Subcutaneous abdominal adipose tissue (tissue), 5 donors: ENCODE results near the gene PEX19.
A peak's percentile ranks its signal among the peaks of the same experiment; 100 is the strongest.

Experiments
- H3K27ac ChIP-seq: one replicate; pipeline ENCODE4 v1.7.0; 2013; ENCODE audit warnings: low read depth, mild to moderate bottlenecking, inconsistent platforms, low read length, moderate library complexity
- H3K27me3 ChIP-seq, 5 donors: one replicate each; pipeline ENCODE4 v1.7.0; 2013; ENCODE audit warnings: low read length in 5 of 5, inconsistent platforms in 1 of 5; ENCODE audit not compliant: control insufficient read depth in 5 of 5, insufficient read depth in 4 of 5
- H3K36me3 ChIP-seq, 5 donors: one replicate each; pipeline ENCODE4 v1.7.0; 2013; ENCODE audit warnings: low read length in 5 of 5; ENCODE audit not compliant: control insufficient read depth in 5 of 5, insufficient read depth in 5 of 5
- H3K4me1 ChIP-seq, 5 donors: one replicate each; pipeline ENCODE4 v1.7.0; 2013; ENCODE audit warnings: low read length in 5 of 5, mild to moderate bottlenecking in 3 of 5, moderate library complexity in 1 of 5; ENCODE audit not compliant: control insufficient read depth in 5 of 5, insufficient read depth in 5 of 5
- H3K4me3 ChIP-seq, 5 donors: one replicate each; pipeline ENCODE4 v1.7.0; 2013; ENCODE audit warnings: low read length in 5 of 5, low read depth in 1 of 5
- H3K9ac ChIP-seq, 5 donors: one replicate each; pipeline ENCODE4 v1.7.0; 2013; ENCODE audit warnings: low read length in 5 of 5, mild to moderate bottlenecking in 4 of 5, moderate library complexity in 3 of 5
- H3K9me3 ChIP-seq, 5 donors: one replicate each; pipeline ENCODE4 v1.7.0; 2013; ENCODE audit warnings: low read length in 5 of 5; ENCODE audit not compliant: control insufficient read depth in 5 of 5
- donor health status: healthy.
- donor health status: healthy.
- donor health status: healthy.
- donor health status: healthy.
- donor health status: healthy.

Gene PEX19, protein sequence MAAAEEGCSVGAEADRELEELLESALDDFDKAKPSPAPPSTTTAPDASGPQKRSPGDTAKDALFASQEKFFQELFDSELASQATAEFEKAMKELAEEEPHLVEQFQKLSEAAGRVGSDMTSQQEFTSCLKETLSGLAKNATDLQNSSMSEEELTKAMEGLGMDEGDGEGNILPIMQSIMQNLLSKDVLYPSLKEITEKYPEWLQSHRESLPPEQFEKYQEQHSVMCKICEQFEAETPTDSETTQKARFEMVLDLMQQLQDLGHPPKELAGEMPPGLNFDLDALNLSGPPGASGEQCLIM

DNA sequence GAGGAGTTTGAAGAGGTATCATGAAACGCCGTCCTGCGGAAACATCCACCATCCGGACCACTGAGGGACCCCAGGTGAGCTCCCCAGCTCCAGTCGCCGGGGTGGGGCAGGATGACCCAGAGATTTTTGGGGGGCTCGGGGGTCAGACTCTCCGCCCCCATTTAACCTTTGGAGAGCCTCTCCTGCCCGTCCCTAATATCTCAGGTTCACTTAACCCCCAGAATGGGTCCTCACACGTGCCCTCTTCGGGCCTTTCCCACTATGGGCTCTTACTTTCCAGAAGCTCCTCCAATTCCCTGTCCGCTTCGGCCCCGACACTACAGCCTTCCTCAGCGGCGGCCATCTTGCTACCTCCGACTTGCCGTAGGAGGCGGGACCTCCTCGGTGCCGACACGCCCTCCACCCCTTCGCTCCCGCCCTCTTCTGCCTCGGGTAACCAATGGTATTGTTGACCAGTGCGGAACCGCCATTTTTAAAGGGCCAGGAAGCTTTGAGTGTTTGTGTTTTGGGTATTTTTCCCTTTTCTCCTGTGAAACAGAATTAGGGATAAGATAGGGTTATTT is at the start of gene PEX19:
Gene PEX19, minus strand, starts transcription at position 352 of the 563 bp plus-strand sequence. Its CDS starts 9 bp downstream, at position 343.
- peaks cover 7 to 68% (median 55%) of the 10 kb centered on the region in 5 donors for H3K4me1 ChIP-seq
- peaks cover 18 to 47% (median 36%) of the 10 kb centered on the region in 5 donors for H3K36me3 ChIP-seq
- H3K9me3 ChIP-seq = no peaks in the 10 kb centered on the region
- no peaks in the 10 kb centered on the region for H3K27me3 ChIP-seq
- H3K9ac ChIP-seq = peak within 1 kb of the TSS; percentile 98 to 100 (median 99)
- peak within 1 kb of the TSS; percentile 99 for H3K27ac ChIP-seq
- H3K4me3 ChIP-seq = peak within 1 kb of the TSS; percentile 83 to 99 (median 96)

DNA sequence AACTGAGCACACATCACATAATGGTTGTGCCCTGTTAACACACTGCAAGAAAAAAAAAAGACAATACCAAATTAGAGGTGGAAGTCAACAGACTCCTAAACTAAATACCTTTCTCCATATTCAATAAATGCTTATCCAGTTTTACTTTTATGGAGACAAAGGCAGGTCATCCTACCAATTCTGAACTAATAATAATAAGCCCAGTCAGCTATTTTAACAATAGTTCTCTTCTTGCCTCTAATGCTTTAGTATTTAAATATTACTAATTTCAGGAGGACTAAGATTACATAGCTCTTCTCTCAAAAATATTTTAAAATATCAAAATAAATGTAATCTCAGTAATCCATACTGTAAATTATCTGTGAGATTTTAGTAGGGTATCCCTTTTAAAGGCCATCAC is 47.6 kb upstream of the PEX19 start:
- Histone ChIP-seq H3K4me3 (no peak overlapping the region), H3K9ac (no peak overlapping the region), H3K27me3 (no peaks in the 10 kb centered on the region), H3K36me3 (peaks cover 49 to 94% (median 69%) of the 10 kb centered on the region in 5 donors), H3K27ac (no peak overlapping the region), H3K9me3 (no peaks in the 10 kb centered on the region), H3K4me1 (no peaks in the 10 kb centered on the region)

DNA sequence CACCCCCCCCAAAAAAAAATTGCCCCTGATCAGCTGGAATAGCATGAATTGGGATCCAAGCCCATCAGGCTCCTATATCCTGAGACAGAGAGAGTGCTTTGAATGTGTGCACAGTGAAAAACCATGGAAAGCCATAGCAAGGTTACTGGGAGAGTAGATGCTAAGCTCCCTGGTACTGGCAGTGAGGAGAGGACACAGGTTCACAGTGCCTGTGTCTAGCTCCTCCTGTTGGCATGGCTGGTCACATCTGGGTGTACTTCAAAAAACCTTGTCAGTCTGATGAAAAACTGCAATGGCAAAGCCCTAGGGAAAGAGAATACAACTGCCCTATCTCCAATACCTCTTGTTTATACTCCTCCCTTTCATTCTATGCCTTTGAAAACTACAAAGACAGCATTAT is 45.2 kb upstream of the PEX19 start:
- Histone ChIP-seq H3K9ac (no peak overlapping the region), H3K27me3 (no peaks in the 10 kb centered on the region), H3K27ac (no peak overlapping the region), H3K36me3 (peaks cover 64 to 98% (median 81%) of the 10 kb centered on the region in 5 donors), H3K4me3 (no peak overlapping the region), H3K4me1 (no peaks in the 10 kb centered on the region), H3K9me3 (no peaks in the 10 kb centered on the region)

DNA sequence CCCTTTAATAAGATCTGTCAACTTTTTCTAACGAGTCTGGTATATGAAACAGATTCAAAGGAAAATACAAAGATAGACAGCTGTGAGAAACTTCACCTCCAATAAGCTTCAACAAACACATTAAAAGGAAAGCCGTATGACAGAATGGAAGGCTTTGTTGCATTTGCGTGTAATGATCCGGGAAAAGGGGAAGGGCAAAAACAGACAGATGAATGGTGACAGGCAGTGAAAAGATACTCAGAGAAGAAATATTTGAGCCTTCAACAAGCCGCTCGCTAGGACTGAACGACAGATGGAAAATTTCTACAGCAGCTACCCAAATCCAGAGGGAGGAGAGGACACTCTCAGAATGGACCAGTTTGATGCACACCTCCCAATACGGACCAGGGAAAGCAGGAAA is 43.3 kb upstream of the PEX19 start:
- no peaks in the 10 kb centered on the region for H3K4me1 ChIP-seq
- H3K27ac ChIP-seq = no peak overlapping the region
- H3K9me3 ChIP-seq = no peaks in the 10 kb centered on the region
- no peak overlapping the region for H3K4me3 ChIP-seq
- no peak overlapping the region for H3K9ac ChIP-seq
- no peaks in the 10 kb centered on the region for H3K27me3 ChIP-seq
- H3K36me3 ChIP-seq = peaks cover 48 to 100% (median 72%) of the 10 kb centered on the region in 5 donors

DNA sequence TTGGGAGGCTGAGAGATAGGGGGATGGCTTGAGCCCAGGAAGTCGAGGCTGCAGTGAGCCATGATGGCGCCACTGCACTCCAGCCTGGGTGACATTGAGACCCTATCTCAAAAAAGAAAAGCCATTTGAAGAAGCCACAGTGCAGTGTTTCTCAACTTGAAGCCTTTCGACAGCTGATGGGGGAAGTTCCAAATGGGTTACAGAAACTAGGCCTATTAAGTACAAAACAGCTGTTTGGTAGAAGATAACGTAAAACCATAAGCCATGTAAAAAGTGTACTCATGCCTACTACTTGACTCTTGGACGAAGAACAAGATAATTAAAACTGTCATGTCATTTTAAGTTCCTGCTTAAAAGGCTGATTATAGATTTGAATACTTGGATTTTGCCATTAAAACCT is 41.5 kb upstream of the PEX19 start:
- H3K9ac ChIP-seq = no peak overlapping the region
- no peak overlapping the region for H3K27ac ChIP-seq
- H3K27me3 ChIP-seq = no peaks in the 10 kb centered on the region
- no peaks in the 10 kb centered on the region for H3K4me1 ChIP-seq
- no peaks in the 10 kb centered on the region for H3K9me3 ChIP-seq
- H3K4me3 ChIP-seq = no peak overlapping the region
- H3K36me3 ChIP-seq = peaks cover 56 to 97% (median 69%) of the 10 kb centered on the region in 5 donors

DNA sequence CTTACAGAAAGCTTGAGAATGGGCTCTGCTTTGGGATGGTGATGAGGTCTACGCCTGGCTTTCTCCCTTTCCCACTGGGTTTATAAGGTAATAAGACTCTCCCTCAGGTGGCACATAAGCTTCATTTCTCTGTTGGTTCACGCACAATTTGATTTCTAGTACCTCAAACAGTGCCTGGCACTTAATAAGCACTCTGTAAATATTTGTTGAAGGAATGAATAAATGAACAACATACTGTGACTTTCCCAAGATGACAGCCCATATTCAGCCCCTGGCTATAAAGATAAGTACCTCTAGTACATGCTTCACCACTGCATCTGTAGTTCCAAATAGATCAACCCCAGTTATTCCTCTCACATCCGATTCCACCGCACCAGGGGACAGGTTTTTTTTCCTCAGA is 40.3 kb upstream of the PEX19 start:
- H3K27ac ChIP-seq = peak overlapping the region; percentile 10
- H3K27me3 ChIP-seq = no peaks in the 10 kb centered on the region
- peaks cover 52 to 89% (median 62%) of the 10 kb centered on the region in 5 donors for H3K36me3 ChIP-seq
- no peaks in the 10 kb centered on the region for H3K4me1 ChIP-seq
- no peaks in the 10 kb centered on the region for H3K9me3 ChIP-seq
- H3K4me3 ChIP-seq = no peak overlapping the region
- H3K9ac ChIP-seq = no peak overlapping the region

DNA sequence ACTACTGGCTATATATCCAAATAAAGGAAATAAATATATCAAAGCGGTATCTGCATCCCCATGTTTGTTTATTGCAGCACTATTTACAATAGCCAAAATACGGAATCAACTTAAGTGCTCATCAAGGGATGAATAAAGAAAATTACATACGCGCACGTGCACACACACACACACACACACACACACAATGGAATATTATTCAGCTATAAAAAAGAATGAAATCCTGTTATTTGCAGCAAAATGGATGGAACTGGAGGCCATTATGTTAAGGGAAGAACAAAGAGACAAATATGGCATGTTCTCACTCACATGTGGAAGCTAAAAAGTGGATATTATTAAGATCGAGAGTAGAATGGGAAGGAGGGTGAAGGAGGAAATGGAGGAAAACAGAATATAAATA is 37.9 kb upstream of the PEX19 start:
- H3K36me3 ChIP-seq = peaks cover 45 to 78% (median 49%) of the 10 kb centered on the region in 5 donors
- no peak overlapping the region for H3K27ac ChIP-seq
- H3K9ac ChIP-seq = no peak overlapping the region
- peaks cover 0 to 5% (median 0%) of the 10 kb centered on the region in 5 donors for H3K4me1 ChIP-seq
- H3K9me3 ChIP-seq = no peaks in the 10 kb centered on the region
- no peaks in the 10 kb centered on the region for H3K27me3 ChIP-seq
- no peak overlapping the region for H3K4me3 ChIP-seq

DNA sequence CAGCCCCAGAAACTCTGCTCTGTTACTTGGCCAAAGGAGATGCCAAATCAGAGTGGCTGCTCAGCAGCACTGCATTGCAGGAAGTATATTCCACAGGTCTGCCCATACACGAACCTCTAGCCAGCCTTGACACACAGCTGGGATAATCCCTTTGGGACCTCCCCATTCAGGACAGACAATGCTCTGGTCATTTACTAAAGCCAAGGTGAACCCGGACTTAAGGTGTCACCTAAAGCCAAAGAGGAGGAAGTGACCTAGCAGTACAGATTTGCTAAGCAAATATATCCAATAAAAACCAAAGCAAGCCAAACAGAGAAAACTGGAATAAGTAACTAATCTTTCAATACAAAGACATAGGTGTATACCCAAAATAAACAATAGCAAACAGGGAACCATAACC is 30.4 kb upstream of the PEX19 start:
- Histone ChIP-seq H3K4me1 (peaks cover 0 to 5% (median 0%) of the 10 kb centered on the region in 5 donors), H3K36me3 (peaks cover 57 to 83% (median 69%) of the 10 kb centered on the region in 5 donors), H3K27ac (no peak overlapping the region), H3K9me3 (no peaks in the 10 kb centered on the region), H3K4me3 (no peak overlapping the region), H3K27me3 (no peaks in the 10 kb centered on the region), H3K9ac (peak overlapping the region in 1 of 5 donors; percentile 0)

DNA sequence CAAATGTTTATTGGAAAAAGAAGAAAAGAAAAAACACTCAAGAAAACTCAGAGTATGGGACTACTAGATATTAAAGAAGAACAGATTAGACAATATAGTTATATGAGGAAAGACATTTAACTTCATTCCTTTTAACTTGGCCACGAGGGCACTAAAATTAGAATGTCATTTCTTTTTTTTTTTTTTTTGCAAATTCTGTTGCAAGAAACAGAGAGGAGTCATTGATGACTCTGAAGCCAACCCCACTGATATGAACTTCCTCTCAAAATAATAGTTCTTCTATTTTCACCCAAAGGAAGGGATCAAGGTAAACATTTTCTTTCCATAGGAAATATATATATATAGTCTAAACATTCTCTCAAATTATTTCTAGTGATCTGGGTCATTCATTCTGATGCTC is 24.6 kb upstream of the PEX19 start:
- peaks cover 59 to 95% (median 89%) of the 10 kb centered on the region in 5 donors for H3K36me3 ChIP-seq
- no peaks in the 10 kb centered on the region for H3K27me3 ChIP-seq
- H3K4me3 ChIP-seq = no peak overlapping the region
- H3K9ac ChIP-seq = no peak overlapping the region
- peak overlapping the region; percentile 71 for H3K27ac ChIP-seq
- no peaks in the 10 kb centered on the region for H3K9me3 ChIP-seq
- peaks cover 0 to 7% (median 0%) of the 10 kb centered on the region in 5 donors for H3K4me1 ChIP-seq

DNA sequence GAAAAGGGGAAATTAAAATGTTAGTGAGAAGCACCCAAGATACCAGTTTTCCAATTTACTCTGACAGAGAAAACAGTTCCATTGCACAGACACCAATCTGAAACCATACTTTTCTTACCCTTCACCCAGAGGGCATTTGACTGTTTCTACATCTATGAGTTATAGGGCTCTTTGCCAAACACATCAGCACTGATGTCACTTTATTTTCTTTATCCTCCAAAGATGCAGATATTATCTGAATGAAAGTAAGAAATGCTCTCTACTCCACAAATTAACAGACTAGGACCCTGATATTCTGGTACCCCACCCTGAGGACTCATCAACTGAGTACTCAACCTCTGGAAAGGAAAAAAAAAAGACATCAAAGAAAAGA is 24.2 kb upstream of the PEX19 start:
- Histone ChIP-seq H3K27me3 (no peaks in the 10 kb centered on the region), H3K27ac (peak overlapping the region; percentile 71), H3K4me3 (no peak overlapping the region), H3K9ac (no peak overlapping the region), H3K4me1 (peaks cover 0 to 7% (median 0%) of the 10 kb centered on the region in 5 donors), H3K36me3 (peaks cover 58 to 95% (median 89%) of the 10 kb centered on the region in 5 donors), H3K9me3 (no peaks in the 10 kb centered on the region)
